AG09319 (cell line): ENCODE results near the gene VGF.

Experiments used
- DNase-seq: peaks from one replicate; pipeline ENCODE4 v3.0.0-alpha.2; 2010; ENCODE audit warnings: low read depth; ENCODE audit errors: extremely low read depth
- TF ChIP-seq, protein P1 (sequence below): IDR thresholded peaks from 2 replicates; pipeline ENCODE4 v1.5.1; 2011; ENCODE audit warnings: low read depth, mild to moderate bottlenecking, inconsistent platforms, low read length, moderate library complexity

Gene VGF

DNA sequence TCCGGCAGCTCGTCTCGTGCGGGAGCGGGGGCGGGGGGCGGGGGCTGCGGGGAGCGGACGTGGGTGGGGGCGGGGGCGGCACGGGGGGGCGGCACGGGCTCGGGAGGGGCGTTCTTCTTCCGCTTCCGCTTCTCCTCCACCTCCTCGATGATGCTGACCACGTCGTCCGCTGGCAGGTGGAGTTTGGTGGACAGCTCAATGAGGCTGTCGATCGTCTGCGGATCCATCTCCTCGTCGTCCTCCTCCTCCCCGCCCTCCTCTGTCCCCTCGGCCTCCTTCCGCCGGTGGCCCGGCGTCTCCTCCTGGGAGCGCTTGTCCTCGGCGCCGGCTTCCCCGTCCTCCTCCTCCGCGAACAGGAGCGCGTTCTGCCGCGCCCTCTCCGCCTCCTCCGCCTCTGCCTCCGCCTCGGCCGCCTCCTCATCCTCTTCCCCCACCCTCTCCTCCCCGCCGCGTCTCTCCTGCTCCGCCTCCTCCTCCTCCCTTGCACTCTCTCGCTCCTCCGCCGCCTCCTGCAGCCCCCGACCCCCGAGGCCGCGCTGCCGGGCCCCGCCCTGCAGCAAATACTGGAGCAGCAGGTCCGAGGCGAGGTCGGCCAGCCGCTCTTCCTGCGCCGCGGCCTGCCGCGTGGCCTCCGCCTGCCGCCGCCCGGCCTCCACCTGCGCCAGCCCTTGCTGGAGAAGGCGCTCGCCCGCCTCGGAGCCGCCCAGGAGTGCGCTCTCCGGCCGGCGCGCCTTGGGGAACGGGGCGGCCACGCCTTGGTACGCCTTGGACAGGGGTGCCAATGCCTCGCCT, 1.9 kb downstream of the VGF start:
- TF ChIP-seq, protein P1, sequence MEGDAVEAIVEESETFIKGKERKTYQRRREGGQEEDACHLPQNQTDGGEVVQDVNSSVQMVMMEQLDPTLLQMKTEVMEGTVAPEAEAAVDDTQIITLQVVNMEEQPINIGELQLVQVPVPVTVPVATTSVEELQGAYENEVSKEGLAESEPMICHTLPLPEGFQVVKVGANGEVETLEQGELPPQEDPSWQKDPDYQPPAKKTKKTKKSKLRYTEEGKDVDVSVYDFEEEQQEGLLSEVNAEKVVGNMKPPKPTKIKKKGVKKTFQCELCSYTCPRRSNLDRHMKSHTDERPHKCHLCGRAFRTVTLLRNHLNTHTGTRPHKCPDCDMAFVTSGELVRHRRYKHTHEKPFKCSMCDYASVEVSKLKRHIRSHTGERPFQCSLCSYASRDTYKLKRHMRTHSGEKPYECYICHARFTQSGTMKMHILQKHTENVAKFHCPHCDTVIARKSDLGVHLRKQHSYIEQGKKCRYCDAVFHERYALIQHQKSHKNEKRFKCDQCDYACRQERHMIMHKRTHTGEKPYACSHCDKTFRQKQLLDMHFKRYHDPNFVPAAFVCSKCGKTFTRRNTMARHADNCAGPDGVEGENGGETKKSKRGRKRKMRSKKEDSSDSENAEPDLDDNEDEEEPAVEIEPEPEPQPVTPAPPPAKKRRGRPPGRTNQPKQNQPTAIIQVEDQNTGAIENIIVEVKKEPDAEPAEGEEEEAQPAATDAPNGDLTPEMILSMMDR = no peak
- DNase-seq = no peak

DNA sequence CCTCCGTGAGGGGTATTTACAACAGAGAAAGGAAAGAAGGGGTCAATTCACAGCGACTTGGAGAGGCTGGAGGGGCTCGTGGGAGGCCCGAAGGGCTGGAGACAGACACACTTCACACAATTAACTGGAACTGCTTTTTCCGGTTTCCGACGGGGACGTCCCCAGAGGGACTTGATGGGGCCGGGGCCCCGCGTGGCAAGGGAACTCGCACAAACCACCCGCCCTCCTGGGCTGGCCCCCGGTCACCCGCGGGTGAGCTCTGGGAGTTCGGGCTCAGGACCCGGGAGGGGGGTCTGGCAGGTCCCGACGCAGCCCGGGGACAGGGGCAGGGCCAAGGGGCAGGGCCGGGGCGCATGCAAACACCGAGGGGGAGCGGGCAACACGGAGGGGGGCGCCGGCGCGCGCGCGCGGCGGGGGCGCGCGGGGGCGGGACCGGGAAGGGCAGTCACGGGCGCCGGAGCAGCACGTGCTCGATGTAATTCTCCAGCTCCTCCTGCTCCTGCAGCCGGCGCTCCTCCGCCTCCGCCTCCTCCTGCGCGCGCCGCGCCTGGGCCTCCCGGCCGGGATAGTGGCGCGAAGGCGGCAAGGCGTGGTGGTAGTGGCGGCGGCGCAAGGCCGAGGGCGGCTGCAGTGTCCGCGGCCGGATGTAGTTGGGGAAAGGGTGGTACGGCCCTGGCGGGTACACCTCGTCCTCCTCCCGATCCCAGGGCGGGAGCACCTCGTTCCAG, 2.7 kb downstream of the VGF start:
- TF ChIP-seq, protein P1 = no peak
- no peak for DNase-seq

DNA sequence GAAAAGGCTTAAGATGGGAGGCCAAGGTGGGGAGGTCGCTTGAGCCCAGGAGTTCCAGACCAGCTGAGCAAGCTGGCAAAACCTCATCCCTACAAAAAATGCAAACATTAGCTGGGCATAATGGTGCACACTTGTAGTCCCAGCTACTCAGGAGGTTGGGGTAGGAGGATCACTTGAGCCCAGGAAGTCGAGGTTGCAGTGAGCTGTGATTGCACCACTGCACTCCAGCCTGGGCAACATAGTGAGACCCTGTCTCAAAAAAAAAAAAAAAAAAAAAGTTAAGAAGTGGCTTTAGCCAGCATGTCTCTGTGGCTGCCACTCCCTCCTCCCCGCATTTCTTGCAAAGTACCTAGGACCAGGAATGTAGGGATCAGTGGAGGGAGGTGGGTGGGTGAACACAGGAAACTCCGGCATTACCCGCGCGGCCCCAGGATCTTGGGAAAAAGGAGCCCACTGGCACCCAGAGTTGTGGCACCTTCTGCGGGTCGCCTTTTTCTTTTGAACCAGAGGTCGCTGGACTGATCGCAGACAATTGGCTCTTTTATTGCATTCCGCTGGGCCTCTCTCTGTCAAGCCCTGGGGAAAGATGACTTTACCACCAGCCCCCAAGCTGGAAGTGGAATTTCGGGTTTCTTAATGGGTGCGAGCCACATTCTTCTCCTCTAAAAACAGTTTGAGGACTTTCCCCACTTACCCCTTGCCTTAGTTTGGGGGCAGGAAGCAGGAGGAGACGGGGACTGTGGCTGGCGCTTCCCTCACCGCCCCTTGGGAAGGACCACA, 3.5 kb downstream of the VGF start:
- TF ChIP-seq, protein P1 = no peak
- no peak for DNase-seq

DNA sequence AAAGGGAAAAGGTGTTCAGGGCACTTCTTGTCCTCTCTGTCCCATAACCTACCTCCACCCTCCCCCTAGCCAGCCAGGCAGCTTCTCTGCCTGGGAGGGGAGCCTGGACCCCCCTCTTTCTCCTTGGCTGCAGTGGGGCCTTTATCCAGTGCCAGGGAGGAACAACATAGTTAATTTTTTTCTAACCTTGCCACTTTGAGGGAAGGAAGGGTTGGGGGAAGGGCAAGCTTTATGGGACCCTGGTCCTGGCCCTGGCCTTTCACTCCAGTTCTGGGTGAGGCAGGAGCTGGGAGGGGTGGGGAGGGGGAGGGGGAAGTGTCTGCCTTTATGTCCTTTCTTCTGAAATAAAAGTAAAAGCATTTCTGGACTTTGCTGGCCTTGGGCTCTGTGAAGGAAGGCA, 4.5 kb downstream of the VGF start:
- no peak for DNase-seq
- TF ChIP-seq, protein P1 = no peak

DNA sequence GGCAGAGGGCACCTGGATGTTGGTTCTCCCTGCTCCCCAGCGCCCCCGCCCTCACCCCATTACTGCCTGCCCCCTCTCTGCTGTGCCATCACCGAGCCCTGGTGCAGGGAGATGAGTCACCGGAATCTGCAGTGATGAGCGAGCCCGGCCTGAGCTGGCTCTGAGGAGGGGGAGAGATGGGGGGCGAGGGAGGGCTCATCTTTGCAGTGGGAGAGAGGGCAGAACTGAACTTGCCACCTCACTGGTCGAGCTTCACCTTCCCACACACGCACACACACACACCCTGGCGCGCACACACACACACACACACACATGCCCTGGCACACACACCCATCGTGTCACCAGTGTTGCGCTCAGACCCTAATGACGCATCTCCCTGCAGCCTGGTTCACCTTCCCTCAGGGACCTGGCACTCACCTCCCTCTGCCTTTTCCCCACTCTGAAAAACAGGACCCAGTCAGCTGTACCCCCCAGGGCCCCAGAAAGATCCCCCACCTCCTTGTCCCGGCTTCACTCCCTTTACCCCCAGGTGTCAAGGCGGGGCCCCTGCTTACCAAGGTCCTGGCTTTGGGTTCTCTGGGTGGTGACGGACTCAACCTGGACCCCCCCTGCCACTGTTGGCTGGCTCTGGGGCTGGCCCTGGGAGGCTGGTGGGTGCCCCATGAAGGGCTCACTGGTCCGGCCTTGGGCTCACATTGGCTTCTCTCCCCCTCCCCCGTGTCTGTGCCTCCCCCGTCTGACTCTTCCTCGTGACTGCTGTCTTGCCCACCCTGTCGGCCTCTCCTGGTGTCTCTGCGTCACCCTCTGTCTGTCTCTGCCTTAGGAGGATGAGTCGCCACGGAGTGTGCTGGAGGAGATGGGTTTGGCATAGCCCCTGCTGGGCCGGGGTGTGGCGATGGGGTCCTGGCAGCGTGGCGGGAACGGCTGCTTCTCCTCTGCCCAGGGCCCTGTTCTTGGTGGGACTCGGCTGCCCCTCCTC, 5.4 kb downstream of the VGF start:
- TF ChIP-seq, protein P1 = no peak
- no peak for DNase-seq

DNA sequence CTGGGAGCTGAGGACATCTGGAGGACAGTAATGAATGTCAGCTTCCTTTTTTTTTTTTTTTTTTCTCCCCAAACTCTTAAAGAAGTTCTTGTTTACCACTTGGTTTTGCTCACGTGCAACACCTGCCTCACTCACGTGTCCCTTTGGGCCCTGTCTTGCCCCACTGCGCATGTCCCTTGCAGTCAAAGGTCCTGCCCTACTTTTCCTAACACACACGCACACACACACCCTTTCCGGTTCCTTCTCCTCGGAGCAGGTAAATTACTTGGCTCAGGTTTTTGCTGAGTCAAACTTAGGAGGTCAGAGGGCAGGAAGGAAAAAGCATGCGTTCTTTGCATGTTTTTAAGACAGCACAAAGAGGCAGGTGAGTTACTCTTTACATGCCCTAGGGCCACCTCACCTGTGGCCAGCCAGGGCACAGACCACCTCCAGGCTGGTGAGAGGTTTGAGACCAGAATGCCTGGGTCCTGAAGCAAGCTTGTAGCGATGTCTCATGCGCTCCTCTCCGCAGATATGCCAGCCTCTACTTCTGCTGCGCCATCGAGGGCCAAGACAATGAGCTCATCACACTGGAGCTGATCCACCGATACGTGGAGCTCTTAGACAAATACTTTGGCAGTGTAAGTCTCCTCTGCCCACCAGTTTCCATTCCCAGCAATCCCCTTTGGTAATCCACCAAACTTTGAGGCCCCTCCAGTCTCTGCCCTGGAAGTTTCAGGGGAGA, 8.3 kb downstream of the VGF start:
- no peak for DNase-seq

More for the DNA sequence above, 8.3 kb downstream of the VGF start:
- TF ChIP-seq, protein P1 = no peak
